ENCODE measurements around the gene SEL1L2. TPM values are rescaled to one million over a fixed set of nuclear protein-coding genes. Genes with fewer than 3 reads are reported as not detected.

SEL1L2 gene
- total RNA-seq, 1 donor from 2014 or later, result not detected

DNA sequence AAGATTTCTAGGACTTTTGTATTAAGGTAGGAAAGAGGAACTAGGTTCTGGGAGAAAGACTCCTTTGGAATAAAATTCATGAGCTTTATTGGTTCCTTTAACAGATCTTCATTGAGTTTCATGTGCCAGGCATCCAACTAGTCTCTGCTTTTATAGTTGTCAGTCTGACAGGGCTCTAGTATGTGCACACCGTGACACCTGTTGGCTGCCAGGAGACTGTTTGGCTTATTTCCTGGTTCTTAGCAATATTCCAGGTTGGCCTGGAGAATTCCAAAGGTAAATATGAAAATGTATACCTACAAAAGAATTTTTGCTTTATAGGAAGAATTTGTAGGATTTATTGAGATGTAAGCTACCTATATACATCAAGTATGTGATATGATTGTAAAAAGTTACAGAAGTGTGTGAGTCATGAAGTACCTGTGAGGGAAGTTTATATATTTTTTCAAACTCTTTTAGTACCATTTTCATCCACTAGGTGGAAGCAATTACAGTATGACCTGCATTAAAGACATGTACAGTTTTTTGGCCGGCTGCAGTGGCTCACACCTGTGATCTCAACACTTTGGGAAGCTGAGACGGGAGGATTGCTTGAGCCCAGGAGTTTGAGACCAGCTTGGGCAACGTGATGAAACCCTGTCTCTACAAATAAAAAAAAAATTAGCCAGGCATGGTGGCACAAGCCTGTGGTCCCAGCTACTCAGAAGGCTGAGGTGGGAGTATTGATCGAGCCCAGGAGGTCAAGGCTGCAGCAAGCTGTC lies 170.3 kb downstream of the SEL1L2 start:
- peak; percentile 33 for DNase-seq (ENCODE audit: extremely low read depth, low read depth, low spot score)

DNA sequence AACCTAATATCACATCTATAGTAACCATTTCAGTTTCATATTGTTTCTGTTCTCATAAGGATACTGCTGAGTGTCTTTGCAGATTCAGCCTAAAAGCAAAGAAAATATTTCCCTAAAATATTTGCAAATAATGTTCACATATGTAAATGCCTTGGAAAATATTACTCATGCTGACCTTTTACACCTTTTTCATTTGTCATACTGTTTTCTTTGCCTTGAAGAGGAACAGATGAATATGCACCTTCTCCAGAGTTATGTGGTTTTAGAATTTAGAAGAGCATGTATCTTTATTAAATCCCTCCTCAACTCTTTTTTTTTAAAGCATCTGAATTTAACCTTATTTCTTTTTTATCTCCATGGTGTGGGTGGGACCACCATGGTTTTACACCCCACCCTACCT lies 173.1 kb downstream of the SEL1L2 start:
- no peak for DNase-seq (ENCODE audit: extremely low read depth, low read depth, low spot score)

DNA sequence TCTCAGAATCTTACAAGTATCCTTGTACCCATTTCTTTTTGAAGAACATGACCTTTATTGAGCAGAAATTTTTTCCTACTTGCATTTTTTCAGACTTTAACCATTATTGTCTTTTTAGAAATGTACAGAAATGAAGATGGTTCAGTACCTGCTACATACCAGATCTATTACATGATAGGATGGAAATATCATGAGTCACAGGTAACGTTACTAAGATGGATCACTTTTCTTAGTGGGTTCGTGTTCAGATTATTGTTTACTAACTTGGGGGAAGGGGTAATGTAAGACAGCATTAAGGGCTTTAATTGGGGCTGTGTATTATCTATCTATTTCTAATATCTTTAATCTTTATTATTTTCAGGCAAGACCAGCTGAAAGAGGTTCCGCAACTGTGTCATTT lies 173.7 kb downstream of the SEL1L2 start:
- no peak for DNase-seq (ENCODE audit: extremely low read depth, low read depth, low spot score)

- DNase-seq (ENCODE audit: extremely low read depth, low read depth, low spot score), result no peak
These were observed 175.7 kb downstream of the SEL1L2 start for GRCh38 chr20:13814672-13815071.

DNA sequence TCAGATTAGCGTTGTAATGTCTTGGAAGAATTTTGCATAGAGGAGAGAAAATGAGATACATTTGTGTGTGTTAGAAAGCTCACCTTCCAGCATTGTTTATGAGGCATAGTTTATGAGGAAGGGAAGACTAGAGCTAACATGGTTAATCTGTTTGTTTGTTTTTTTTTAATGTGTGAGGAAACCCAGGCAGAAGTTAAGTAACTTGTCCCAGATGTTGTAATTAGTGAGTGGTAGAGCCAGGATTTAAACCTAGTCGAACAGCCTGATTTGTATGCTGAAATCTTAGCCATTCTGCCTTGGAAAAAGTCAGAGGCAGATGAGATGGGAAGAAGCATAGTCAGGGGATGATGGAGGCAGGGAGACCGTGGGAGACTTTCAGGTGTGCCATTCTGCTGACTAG lies 176.5 kb downstream of the SEL1L2 start:
- no peak for DNase-seq (ENCODE audit: extremely low read depth, low read depth, low spot score)

GRCh38 chr20:13810446-13810845 lies 180.0 kb downstream of the SEL1L2 start:
- no peak for DNase-seq (ENCODE audit: extremely low read depth, low read depth, low spot score)

GRCh38 chr20:13809855-13810254 lies 180.6 kb downstream of the SEL1L2 start:
- no peak for DNase-seq (ENCODE audit: extremely low read depth, low read depth, low spot score)

GRCh38 chr20:13809373-13809772 lies 181.0 kb downstream of the SEL1L2 start:
- DNase-seq (ENCODE audit: extremely low read depth, low read depth, low spot score), result no peak

- peak; percentile 14 for DNase-seq (ENCODE audit: extremely low read depth, low read depth, low spot score)
These were observed 189.7 kb downstream of the SEL1L2 start for GRCh38 chr20:13800728-13801134.

- DNase-seq (ENCODE audit: extremely low read depth, low read depth, low spot score), result no peak
These were observed 190.4 kb downstream of the SEL1L2 start for GRCh38 chr20:13799974-13800373.

Other genes with a start within 250 kb of the SEL1L2 start
- gene ESF1, start 205.7 kb downstream of the SEL1L2 start, total RNA-seq, result 7.7 and 10.9 TPM in 2 replicates
- gene NDUFAF5, start 205.6 kb downstream of the SEL1L2 start, total RNA-seq, result 11.0 and 17.5 TPM in 2 replicates
- gene MACROD2, start 4.9 kb upstream of the SEL1L2 start, total RNA-seq, result 0.58 and 0.76 TPM in 2 replicates